A549 (cell line): ENCODE results near the gene CLCF1. TPM values are rescaled to one million over a fixed set of nuclear protein-coding genes. Genes with fewer than 3 reads are reported as not detected.
A peak's percentile ranks its signal among the peaks of the same experiment; 100 is the strongest.

ENCODE experiments used
- BCL3 ChIP-seq: fragments of >200 bp; sonication (Bioruptor Twin); formaldehyde crosslinking; IDR thresholded peaks from 3 replicates; pipeline ENCODE4 v1.6.1; 2016
- BHLHE40 ChIP-seq: IDR thresholded peaks from 2 replicates; pipeline ENCODE4 v1.6.1; 2012; ENCODE audit warnings: low read depth, low read length, inconsistent platforms
- CBX2 ChIP-seq: fragments of 200-600 bp; sonication (generic); IDR thresholded peaks from 2 replicates; pipeline ENCODE4 v1.6.1; 2016; ENCODE audit warnings: low read depth, mild to moderate bottlenecking, borderline replicate concordance
- CHD4 ChIP-seq: fragments of 200-600 bp; sonication (generic); IDR thresholded peaks from 2 replicates; pipeline ENCODE4 v1.6.1; 2016; ENCODE audit warnings: antibody characterized with exemption, mild to moderate bottlenecking, borderline replicate concordance
- EHF ChIP-seq: fragments of 250-450 bp; sonication (Bioruptor Pico); IDR thresholded peaks from 2 replicates; pipeline ENCODE4 v1.5.0; 2020; ENCODE audit warnings: mild to moderate bottlenecking
- EP300 ChIP-seq, 2 experiments: fragments of >200 bp; sonication (Bioruptor Twin); formaldehyde crosslinking; IDR thresholded peaks; 2 replicates in 1 of 2; 3 replicates in 1 of 2; pipeline ENCODE4 v1.6.1; 2016 to 2017
- ESRRA ChIP-seq: fragments of 150-350 bp; IDR thresholded peaks from 2 replicates; pipeline ENCODE4 v1.6.1; 2014; ENCODE audit warnings: mild to moderate bottlenecking, low read length, borderline replicate concordance
- FOSL2 ChIP-seq, 2 experiments: fragments of 450-650 bp in 1 of 2; fragments of >200 bp in 1 of 2; sonication (Bioruptor Twin) in 1 of 2; formaldehyde crosslinking; IDR thresholded peaks; 2 replicates each; pipeline versions ENCODE4 v1.5.0 to v1.6.1; 2016 to 2020; ENCODE audit warnings: mild to moderate bottlenecking in 1 of 2, moderate library complexity in 1 of 2
- FOXS1 ChIP-seq: fragments of 250-450 bp; sonication (Bioruptor Pico); IDR thresholded peaks from 2 replicates; pipeline ENCODE4 v1.5.0; 2020; ENCODE audit warnings: mild to moderate bottlenecking, moderate library complexity
- GATA3 ChIP-seq: IDR thresholded peaks from 2 replicates; pipeline ENCODE4 v1.6.1; 2012; ENCODE audit warnings: borderline replicate concordance
- HOXA7 ChIP-seq: fragments of 250-450 bp; sonication (Bioruptor Pico); IDR thresholded peaks from 2 replicates; pipeline ENCODE4 v1.5.0; 2020; ENCODE audit warnings: mild to moderate bottlenecking, moderate library complexity
- KDM1A ChIP-seq: fragments of 200-600 bp; sonication (generic); IDR thresholded peaks from 2 replicates; pipeline ENCODE4 v1.6.1; 2016; ENCODE audit warnings: low read depth, mild to moderate bottlenecking
- KDM5A ChIP-seq: fragments of 200-600 bp; sonication (generic); IDR thresholded peaks from 2 replicates; pipeline ENCODE4 v1.6.1; 2016; ENCODE audit warnings: antibody characterized with exemption, mild to moderate bottlenecking
- MAFK ChIP-seq: fragments of 450-650 bp; IDR thresholded peaks from 2 replicates; pipeline ENCODE4 v1.6.1; 2014; ENCODE audit not compliant: partially characterized antibody
- NFE2L2 ChIP-seq: fragments of 150-350 bp; conservative IDR thresholded peaks from 2 replicates; pipeline ENCODE4 v1.6.1; 2014; ENCODE audit warnings: low read length
- NR3C1 ChIP-seq: fragments of >200 bp; sonication (Bioruptor Twin); formaldehyde crosslinking; IDR thresholded peaks from 3 replicates; pipeline ENCODE4 v1.6.1; 2017
- PHF8 ChIP-seq: fragments of 200-600 bp; sonication (generic); IDR thresholded peaks from 2 replicates; pipeline ENCODE4 v1.6.1; 2016; ENCODE audit warnings: low read depth, mild to moderate bottlenecking, antibody characterized with exemption, moderate library complexity, borderline replicate concordance
- POLR2A ChIP-seq: IDR thresholded peaks from 2 replicates; pipeline ENCODE4 v1.6.1; 2012; ENCODE audit warnings: mild to moderate bottlenecking, low read length
- POLR2AphosphoS2 ChIP-seq: conservative IDR thresholded peaks from 2 replicates; pipeline ENCODE4 v1.6.1; 2012; ENCODE audit warnings: low read length, improper control_type of control experiment, inconsistent platforms
- RAD21 ChIP-seq, 2 experiments: fragments of >200 bp in 1 of 2; sonication (Bioruptor Twin) in 1 of 2; formaldehyde crosslinking in 1 of 2; IDR thresholded peaks in 1 of 2; conservative IDR thresholded peaks in 1 of 2; 2 replicates in 1 of 2; 3 replicates in 1 of 2; pipeline ENCODE4 v1.6.1; 2012 to 2018; ENCODE audit warnings: inconsistent platforms in 1 of 2
- RCOR1 ChIP-seq: fragments of 150-350 bp; IDR thresholded peaks from 2 replicates; pipeline ENCODE4 v1.6.1; 2014; ENCODE audit warnings: antibody characterized with exemption, low read length, low read depth
- RFX5 ChIP-seq: fragments of 450-650 bp; IDR thresholded peaks from 2 replicates; pipeline ENCODE4 v1.7.1; 2014; ENCODE audit warnings: antibody characterized with exemption, mild to moderate bottlenecking, moderate library complexity
- TFCP2L1 ChIP-seq: fragments of 250-450 bp; sonication (Bioruptor Pico); IDR thresholded peaks from 2 replicates; pipeline ENCODE4 v1.5.0; 2021; ENCODE audit warnings: mild to moderate bottlenecking
- TP53 ChIP-seq: fragments of 250-450 bp; sonication (Bioruptor Pico); IDR thresholded peaks from 2 replicates; pipeline ENCODE4 v1.5.0; 2021; ENCODE audit warnings: mild to moderate bottlenecking, moderate library complexity
- ZC3H11A ChIP-seq: fragments of 450-650 bp; IDR thresholded peaks from 2 replicates; pipeline ENCODE4 v1.6.1; 2014; ENCODE audit warnings: antibody characterized with exemption, mild to moderate bottlenecking
- ZNF302 ChIP-seq: fragments of 250-450 bp; sonication (Bioruptor Pico); IDR thresholded peaks from 2 replicates; pipeline ENCODE4 v1.9.0; 2021; ENCODE audit warnings: inconsistent platforms, mild to moderate bottlenecking, moderate library complexity
- ZSCAN20 ChIP-seq: fragments of 250-450 bp; sonication (Bioruptor Pico); IDR thresholded peaks from 2 replicates; pipeline ENCODE4 v1.8.0; 2022; ENCODE audit warnings: mild to moderate bottlenecking, moderate library complexity
- polyA plus RNA-seq, 4 experiments: library from polyadenylated mRNA; depleted of rRNA in 3 of 4; stranded (reverse); fragments of >200 nt; fragmentation: RNase III in 1 of 4; extraction: RNeasy Plus Mini Kit Qiagen cat#74134 plus additional on column Dnase treatment in 1 of 4; gene quantifications; 2 replicates in 3 of 4; 3 replicates in 1 of 4; pipeline ENCODE4 v1.2.3, GENCODE V29; 2011 to 2017
- TF ChIP-seq, protein P1 (sequence below): fragments of 250-450 bp; sonication (Bioruptor Pico); IDR thresholded peaks from 2 replicates; pipeline ENCODE4 v1.5.0; 2021; ENCODE audit warnings: mild to moderate bottlenecking, moderate library complexity, borderline replicate concordance
- TF ChIP-seq, protein P2 (sequence below): IDR thresholded peaks from 2 replicates; pipeline ENCODE4 v1.6.1; 2012
- TF ChIP-seq, protein P3 (sequence below): fragments of 150-350 bp; IDR thresholded peaks from 2 replicates; pipeline ENCODE4 v1.6.1; 2014; ENCODE audit warnings: low read depth, mild to moderate bottlenecking, low read length
- TF ChIP-seq, protein P4 (sequence below): IDR thresholded peaks from 2 replicates; pipeline ENCODE4 v1.6.1; 2012; ENCODE audit warnings: low read depth, borderline replicate concordance
- TF ChIP-seq, protein P5 (sequence below): fragments of 250-450 bp; sonication (Bioruptor Pico); IDR thresholded peaks from 2 replicates; pipeline ENCODE4 v1.5.0; 2020; ENCODE audit warnings: low read depth, mild to moderate bottlenecking, moderate library complexity
- TF ChIP-seq, protein P6 (sequence below): fragments of >200 bp; sonication (Bioruptor Twin); formaldehyde crosslinking; IDR thresholded peaks from 3 replicates; pipeline ENCODE4 v1.5.1; 2016

Gene CLCF1
- polyA plus RNA-seq, 2 of the 4 experiments (the other 2 are of a cell fraction), result 23.9 to 31.0 TPM

DNA sequence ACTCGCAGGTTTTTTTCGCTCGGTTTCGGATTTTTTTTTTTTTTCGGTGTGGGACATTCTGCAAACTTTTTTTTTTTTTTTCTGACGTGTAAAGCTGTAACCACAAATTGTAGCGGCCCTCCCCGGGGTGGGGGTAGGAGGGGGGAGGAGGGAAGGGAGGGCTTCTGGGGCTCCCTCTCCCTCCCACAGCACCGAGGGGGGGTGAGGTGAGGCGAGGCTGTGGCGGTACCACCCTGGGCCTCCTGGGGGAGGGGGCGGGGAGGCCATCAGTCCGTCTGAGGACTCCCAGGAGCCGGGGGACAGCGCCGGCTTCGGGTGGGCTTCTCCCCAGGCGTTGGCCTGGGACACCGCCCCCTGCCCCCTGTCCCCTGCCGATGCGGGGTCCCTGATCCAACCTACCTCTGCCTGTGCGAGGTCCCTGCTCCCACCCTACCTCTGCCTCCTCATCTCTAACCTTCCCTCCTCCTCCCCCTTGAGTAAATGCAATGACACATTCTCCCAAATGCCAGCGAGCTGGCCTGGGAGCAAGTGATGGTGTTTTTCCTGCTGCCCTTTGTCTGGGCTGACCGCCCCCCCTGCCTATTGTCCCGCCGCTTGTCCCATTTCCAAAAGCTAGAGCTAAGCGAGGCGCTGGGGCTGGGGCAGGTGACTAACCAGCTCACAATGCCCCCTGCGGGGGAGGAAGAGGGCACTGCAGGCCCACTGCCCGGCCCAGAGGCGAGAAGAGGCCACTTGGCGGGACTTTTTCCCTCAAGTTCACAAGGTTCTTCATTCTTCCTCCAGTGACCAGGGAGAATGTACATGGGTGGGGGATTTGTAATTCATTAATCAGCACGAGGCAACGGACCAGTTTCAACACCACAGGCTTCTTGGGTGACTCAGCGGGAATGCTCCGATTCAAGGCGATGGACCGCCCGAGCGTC, 511 bp upstream of the CLCF1 start (continued):
- TF ChIP-seq, protein P1, sequence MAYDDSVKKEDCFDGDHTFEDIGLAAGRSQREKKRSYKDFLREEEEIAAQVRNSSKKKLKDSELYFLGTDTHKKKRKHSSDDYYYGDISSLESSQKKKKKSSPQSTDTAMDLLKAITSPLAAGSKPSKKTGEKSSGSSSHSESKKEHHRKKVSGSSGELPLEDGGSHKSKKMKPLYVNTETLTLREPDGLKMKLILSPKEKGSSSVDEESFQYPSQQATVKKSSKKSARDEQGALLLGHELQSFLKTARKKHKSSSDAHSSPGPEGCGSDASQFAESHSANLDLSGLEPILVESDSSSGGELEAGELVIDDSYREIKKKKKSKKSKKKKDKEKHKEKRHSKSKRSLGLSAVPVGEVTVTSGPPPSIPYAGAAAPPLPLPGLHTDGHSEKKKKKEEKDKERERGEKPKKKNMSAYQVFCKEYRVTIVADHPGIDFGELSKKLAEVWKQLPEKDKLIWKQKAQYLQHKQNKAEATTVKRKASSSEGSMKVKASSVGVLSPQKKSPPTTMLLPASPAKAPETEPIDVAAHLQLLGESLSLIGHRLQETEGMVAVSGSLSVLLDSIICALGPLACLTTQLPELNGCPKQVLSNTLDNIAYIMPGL, result no peak
- TF ChIP-seq RAD21 (conservative IDR thresholded peaks at IDR 0.05 in 1 of 2, IDR thresholded peaks at IDR 0.05 in 1 of 2), result peak; percentile 41 to 58
- TF ChIP-seq POLR2A, result peak; percentile 36
- TF ChIP-seq ZSCAN20 (CRISPR knock-in tag), result no peak
- no peak for TF ChIP-seq KDM5A
- TF ChIP-seq, protein P2, sequence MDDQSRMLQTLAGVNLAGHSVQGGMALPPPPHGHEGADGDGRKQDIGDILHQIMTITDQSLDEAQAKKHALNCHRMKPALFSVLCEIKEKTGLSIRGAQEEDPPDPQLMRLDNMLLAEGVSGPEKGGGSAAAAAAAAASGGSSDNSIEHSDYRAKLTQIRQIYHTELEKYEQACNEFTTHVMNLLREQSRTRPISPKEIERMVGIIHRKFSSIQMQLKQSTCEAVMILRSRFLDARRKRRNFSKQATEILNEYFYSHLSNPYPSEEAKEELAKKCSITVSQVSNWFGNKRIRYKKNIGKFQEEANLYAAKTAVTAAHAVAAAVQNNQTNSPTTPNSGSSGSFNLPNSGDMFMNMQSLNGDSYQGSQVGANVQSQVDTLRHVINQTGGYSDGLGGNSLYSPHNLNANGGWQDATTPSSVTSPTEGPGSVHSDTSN, result no peak; the same call in 1 of the 2 replicates
- peak; percentile 89 for TF ChIP-seq NFE2L2
- TF ChIP-seq RCOR1, result no peak
- TF ChIP-seq KDM1A, result no peak
- TF ChIP-seq NR3C1, result no peak
- TF ChIP-seq, protein P3, sequence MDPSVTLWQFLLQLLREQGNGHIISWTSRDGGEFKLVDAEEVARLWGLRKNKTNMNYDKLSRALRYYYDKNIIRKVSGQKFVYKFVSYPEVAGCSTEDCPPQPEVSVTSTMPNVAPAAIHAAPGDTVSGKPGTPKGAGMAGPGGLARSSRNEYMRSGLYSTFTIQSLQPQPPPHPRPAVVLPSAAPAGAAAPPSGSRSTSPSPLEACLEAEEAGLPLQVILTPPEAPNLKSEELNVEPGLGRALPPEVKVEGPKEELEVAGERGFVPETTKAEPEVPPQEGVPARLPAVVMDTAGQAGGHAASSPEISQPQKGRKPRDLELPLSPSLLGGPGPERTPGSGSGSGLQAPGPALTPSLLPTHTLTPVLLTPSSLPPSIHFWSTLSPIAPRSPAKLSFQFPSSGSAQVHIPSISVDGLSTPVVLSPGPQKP, result no peak
- TF ChIP-seq TP53 (CRISPR knock-in tag), result peak; percentile 93
- TF ChIP-seq, protein P4, sequence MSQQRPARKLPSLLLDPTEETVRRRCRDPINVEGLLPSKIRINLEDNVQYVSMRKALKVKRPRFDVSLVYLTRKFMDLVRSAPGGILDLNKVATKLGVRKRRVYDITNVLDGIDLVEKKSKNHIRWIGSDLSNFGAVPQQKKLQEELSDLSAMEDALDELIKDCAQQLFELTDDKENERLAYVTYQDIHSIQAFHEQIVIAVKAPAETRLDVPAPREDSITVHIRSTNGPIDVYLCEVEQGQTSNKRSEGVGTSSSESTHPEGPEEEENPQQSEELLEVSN, result peak; percentile 83
- TF ChIP-seq CHD4, result no peak
- TF ChIP-seq ZNF302, result no peak
- no peak for TF ChIP-seq POLR2AphosphoS2
- peak; percentile 86 for TF ChIP-seq GATA3
- TF ChIP-seq FOSL2 (IDR thresholded peaks at IDR 0.05), result peak; percentile 75
- peak; percentile 96 for TF ChIP-seq FOSL2 (CRISPR knock-in tag; IDR thresholded peaks at IDR 0.05)
- TF ChIP-seq HOXA7 (CRISPR knock-in tag), result peak; percentile 96
- 0 out of 2 replicates have a peak, but pooled peaks have one; percentile 57 for TF ChIP-seq FOXS1 (CRISPR knock-in tag)
- peak; percentile 42; the same call in 1 of the 2 replicates for TF ChIP-seq PHF8
- no peak for TF ChIP-seq CBX2
- TF ChIP-seq RFX5, result 0 out of 2 replicates have a peak, but pooled peaks have one; percentile 46
- peak; percentile 99 for TF ChIP-seq MAFK
- TF ChIP-seq BHLHE40, result peak; percentile 79
- TF ChIP-seq ESRRA, result no peak
- TF ChIP-seq, protein P5, sequence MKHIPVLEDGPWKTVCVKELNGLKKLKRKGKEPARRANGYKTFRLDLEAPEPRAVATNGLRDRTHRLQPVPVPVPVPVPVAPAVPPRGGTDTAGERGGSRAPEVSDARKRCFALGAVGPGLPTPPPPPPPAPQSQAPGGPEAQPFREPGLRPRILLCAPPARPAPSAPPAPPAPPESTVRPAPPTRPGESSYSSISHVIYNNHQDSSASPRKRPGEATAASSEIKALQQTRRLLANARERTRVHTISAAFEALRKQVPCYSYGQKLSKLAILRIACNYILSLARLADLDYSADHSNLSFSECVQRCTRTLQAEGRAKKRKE (CRISPR knock-in tag), result peak; percentile 16; the same call in 1 of the 2 replicates
- peak; percentile 98 for TF ChIP-seq TFCP2L1 (CRISPR knock-in tag)
- peak; percentile 73 for TF ChIP-seq BCL3
- TF ChIP-seq, protein P6, sequence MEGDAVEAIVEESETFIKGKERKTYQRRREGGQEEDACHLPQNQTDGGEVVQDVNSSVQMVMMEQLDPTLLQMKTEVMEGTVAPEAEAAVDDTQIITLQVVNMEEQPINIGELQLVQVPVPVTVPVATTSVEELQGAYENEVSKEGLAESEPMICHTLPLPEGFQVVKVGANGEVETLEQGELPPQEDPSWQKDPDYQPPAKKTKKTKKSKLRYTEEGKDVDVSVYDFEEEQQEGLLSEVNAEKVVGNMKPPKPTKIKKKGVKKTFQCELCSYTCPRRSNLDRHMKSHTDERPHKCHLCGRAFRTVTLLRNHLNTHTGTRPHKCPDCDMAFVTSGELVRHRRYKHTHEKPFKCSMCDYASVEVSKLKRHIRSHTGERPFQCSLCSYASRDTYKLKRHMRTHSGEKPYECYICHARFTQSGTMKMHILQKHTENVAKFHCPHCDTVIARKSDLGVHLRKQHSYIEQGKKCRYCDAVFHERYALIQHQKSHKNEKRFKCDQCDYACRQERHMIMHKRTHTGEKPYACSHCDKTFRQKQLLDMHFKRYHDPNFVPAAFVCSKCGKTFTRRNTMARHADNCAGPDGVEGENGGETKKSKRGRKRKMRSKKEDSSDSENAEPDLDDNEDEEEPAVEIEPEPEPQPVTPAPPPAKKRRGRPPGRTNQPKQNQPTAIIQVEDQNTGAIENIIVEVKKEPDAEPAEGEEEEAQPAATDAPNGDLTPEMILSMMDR, result peak; percentile 29
- no peak for TF ChIP-seq ZC3H11A
- peak; percentile 87 to 93; a peak in 4 of 5 replicates for TF ChIP-seq EP300 (IDR thresholded peaks at IDR 0.05)
- 0 out of 2 replicates have a peak, but pooled peaks have one; percentile 63 for TF ChIP-seq EHF (CRISPR knock-in tag)
